Measurements from ENCODE around the gene C14orf93. TPM values are rescaled to one million over a fixed set of nuclear protein-coding genes. Genes with fewer than 3 reads are reported as not detected.

The C14orf93 gene
- total RNA-seq, 6 experiments from 2014 or later: 3.6 to 7.0 (median 5.7) TPM

DNA sequence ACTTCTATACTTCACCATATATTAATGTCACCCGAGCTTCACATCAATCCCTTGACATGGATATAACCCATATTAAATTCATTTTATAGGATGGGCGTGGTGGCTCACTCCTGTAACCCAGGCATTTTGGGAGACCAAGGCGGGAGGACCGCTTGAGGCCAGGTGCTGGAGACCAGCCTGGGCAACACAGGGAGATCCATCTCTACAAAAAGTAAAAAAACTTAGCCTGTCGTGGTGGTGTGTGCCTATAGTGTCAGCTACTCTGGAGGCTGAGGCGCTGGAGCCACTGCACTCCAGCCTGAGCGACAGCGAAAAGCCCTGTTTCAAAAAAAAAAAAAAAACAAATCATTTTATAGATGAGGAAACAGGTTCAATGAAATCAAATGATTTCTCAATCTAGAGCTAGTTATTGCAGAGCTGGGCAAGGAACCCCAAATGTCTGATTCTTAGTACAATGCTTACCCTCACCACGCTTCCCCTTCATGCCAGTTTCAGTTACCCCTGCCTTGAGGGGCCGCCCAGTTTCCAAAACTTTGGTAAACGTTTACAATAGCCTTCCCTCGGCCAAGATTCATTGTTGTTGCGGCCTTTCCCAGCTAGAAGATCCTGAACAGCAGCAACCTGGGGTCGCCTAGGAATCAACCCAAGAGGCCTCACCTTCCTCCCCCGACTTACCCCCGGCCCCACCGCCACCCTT, 24.0 kb upstream of the C14orf93 start:
- DNase-seq: no peak
- Mint-ChIP-seq H3K27me3 (ENCODE audit: insufficient read depth) (0 out of 2 replicates have a peak, but pooled peaks cover 1% of the 10 kb centered on the region), H3K4me1 (ENCODE audit: low read depth) (peaks cover 35% of the 10 kb centered on the region), H3K4me3 (peak overlapping the region; percentile 89), H3K27ac (peak overlapping the region; percentile 99), H3K9me3 (peaks cover 3% of the 10 kb centered on the region; the same call in 1 of the 2 replicates), H3K36me3 (ENCODE audit: low read depth) (peaks cover 34% of the 10 kb centered on the region)
- TF ChIP-seq, protein P1, sequence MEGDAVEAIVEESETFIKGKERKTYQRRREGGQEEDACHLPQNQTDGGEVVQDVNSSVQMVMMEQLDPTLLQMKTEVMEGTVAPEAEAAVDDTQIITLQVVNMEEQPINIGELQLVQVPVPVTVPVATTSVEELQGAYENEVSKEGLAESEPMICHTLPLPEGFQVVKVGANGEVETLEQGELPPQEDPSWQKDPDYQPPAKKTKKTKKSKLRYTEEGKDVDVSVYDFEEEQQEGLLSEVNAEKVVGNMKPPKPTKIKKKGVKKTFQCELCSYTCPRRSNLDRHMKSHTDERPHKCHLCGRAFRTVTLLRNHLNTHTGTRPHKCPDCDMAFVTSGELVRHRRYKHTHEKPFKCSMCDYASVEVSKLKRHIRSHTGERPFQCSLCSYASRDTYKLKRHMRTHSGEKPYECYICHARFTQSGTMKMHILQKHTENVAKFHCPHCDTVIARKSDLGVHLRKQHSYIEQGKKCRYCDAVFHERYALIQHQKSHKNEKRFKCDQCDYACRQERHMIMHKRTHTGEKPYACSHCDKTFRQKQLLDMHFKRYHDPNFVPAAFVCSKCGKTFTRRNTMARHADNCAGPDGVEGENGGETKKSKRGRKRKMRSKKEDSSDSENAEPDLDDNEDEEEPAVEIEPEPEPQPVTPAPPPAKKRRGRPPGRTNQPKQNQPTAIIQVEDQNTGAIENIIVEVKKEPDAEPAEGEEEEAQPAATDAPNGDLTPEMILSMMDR (IDR thresholded peaks at IDR 0.05): no peak

DNA sequence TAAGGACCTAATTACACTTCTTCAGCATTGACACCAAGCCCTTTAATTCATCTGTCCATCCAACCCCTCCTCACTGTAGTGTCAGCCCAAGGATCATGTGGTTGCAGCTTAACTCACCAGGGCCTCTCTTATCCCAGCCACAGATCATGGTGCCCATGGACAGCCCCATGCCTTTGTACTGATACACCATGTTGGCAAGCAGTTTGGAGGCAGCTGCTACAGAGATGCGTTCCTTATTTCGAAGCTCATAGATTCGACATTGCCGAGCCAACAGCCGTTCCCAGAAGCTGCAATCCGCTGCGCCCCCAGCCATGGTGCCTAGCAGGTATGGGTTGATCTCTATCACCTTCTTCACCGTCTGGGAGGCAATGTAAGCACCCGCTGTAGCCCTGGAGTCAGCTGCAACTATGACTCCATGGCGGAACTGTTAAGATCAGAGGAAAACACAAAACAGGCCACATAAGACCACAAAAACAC, 23.3 kb upstream of the C14orf93 start:
- peak overlapping the region; percentile 99; the same call in 1 of the 2 replicates for H3K27ac Mint-ChIP-seq
- H3K9me3 Mint-ChIP-seq: peaks cover 3% of the 10 kb centered on the region; the same call in 1 of the 2 replicates

DNA sequence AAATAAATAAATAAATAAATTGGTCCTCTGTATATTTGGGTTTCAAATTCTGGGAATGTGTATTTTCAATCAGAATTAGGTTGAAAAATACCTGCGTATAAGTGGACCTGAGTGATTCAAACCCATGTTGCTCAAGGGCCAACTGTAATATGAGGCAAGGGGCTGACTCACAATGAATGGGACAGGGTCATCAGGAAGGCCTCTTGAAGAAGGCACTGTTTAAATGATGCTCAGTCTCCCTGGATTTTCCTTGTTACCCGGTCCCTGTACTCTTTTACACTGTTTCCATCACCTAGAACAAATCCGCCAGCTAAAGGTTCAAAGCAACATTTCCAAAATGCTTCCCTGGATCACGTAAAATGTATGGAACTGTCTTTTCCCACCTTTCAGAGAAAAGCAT, 21.0 kb upstream of the C14orf93 start:
- no peak for DNase-seq
- peaks cover 42% of the 10 kb centered on the region for H3K4me1 Mint-ChIP-seq (ENCODE audit: low read depth)
- peaks cover 51% of the 10 kb centered on the region for H3K36me3 Mint-ChIP-seq (ENCODE audit: low read depth)
- no peak overlapping the region for H3K27ac Mint-ChIP-seq
- TF ChIP-seq, protein P1 (IDR thresholded peaks at IDR 0.05): no peak
- no peaks in the 10 kb centered on the region for H3K27me3 Mint-ChIP-seq (ENCODE audit: insufficient read depth)
- no peak overlapping the region for H3K4me3 Mint-ChIP-seq
- peaks cover 3% of the 10 kb centered on the region; the same call in 1 of the 2 replicates for H3K9me3 Mint-ChIP-seq

More for the DNA sequence above, 23.3 kb upstream of the C14orf93 start:
- H3K36me3 Mint-ChIP-seq (ENCODE audit: low read depth): peaks cover 38% of the 10 kb centered on the region
- no peak for DNase-seq
- TF ChIP-seq, protein P1 (IDR thresholded peaks at IDR 0.05): no peak
- H3K4me1 Mint-ChIP-seq (ENCODE audit: low read depth): peaks cover 39% of the 10 kb centered on the region
- no peaks in the 10 kb centered on the region for H3K27me3 Mint-ChIP-seq (ENCODE audit: insufficient read depth)
- H3K4me3 Mint-ChIP-seq: peak overlapping the region; percentile 89

DNA sequence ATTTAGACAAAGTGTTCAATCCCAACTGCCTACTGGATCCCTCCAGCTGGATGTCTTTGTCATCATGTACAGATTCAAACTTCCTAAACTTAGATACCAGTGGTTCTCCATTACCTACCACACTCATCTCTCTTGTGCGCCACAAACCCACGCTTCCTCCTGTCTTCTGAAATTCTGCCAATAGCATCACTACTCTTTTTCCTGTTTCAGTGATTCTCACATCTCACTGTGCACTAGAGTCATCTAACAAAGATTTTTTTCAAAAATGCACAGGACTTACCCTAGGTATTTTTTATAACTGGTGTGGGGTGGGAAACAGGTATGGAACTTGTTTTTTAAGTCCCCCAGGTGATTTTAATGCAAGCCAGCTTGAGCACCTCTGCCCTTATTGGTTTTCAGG, 18.9 kb upstream of the C14orf93 start:
- peaks cover 56% of the 10 kb centered on the region for H3K36me3 Mint-ChIP-seq (ENCODE audit: low read depth)
- no peaks in the 10 kb centered on the region for H3K9me3 Mint-ChIP-seq
- TF ChIP-seq, protein P1 (IDR thresholded peaks at IDR 0.05): no peak
- no peaks in the 10 kb centered on the region; the same call in 1 of the 2 replicates for H3K27me3 Mint-ChIP-seq (ENCODE audit: insufficient read depth)
- peaks cover 43% of the 10 kb centered on the region for H3K4me1 Mint-ChIP-seq (ENCODE audit: low read depth)
- no peak overlapping the region for H3K4me3 Mint-ChIP-seq
- no peak overlapping the region for H3K27ac Mint-ChIP-seq
- DNase-seq: no peak

DNA sequence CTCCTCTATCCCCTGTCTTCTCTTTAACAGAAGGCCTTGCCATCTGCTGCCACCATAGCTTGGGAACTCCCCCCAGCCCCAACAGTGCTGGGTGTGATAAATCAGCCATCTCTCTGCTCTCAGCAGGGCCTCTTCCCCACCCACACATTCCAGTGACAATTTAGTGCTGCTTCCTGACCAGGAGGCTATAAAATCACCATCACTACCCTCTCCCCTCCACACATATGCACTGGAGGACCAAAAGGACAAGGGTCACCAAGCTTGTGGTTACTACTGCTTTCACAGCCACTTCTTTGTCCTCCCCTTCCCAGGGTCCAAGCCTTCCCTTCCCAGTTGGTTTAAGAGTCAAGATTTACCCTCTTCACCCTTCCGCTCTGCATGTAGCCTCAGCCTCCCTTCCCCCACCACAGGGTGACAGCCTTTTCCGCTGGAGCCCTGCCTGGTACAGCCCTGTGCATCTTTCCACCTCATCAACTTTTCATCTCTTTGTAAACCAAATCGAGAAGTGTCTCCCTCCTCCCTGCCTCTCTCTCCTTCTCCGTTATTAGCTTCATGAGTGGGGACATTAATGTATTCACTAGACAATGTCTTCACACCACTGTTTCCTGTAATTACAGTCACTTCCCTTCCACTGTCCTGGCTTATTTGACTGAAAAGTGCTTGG, 15.3 kb upstream of the C14orf93 start:
- peak overlapping the region; percentile 23; the same call in 1 of the 2 replicates for H3K27ac Mint-ChIP-seq
- no peaks in the 10 kb centered on the region; the same call in 1 of the 2 replicates for H3K27me3 Mint-ChIP-seq (ENCODE audit: insufficient read depth)
- no peaks in the 10 kb centered on the region for H3K9me3 Mint-ChIP-seq
- H3K4me3 Mint-ChIP-seq: no peak overlapping the region
- peaks cover 29% of the 10 kb centered on the region for H3K4me1 Mint-ChIP-seq (ENCODE audit: low read depth)
- peaks cover 37% of the 10 kb centered on the region for H3K36me3 Mint-ChIP-seq (ENCODE audit: low read depth)
- TF ChIP-seq, protein P1 (IDR thresholded peaks at IDR 0.05): no peak
- DNase-seq: no peak
